ENCODE measurements around the gene ZSCAN12.
"Not testable (repeated sequence)": the region's sequence is repeated elsewhere in the genome, so short reads cannot be mapped to it uniquely, and the experiment has no call there.

Gene ZSCAN12

DNA sequence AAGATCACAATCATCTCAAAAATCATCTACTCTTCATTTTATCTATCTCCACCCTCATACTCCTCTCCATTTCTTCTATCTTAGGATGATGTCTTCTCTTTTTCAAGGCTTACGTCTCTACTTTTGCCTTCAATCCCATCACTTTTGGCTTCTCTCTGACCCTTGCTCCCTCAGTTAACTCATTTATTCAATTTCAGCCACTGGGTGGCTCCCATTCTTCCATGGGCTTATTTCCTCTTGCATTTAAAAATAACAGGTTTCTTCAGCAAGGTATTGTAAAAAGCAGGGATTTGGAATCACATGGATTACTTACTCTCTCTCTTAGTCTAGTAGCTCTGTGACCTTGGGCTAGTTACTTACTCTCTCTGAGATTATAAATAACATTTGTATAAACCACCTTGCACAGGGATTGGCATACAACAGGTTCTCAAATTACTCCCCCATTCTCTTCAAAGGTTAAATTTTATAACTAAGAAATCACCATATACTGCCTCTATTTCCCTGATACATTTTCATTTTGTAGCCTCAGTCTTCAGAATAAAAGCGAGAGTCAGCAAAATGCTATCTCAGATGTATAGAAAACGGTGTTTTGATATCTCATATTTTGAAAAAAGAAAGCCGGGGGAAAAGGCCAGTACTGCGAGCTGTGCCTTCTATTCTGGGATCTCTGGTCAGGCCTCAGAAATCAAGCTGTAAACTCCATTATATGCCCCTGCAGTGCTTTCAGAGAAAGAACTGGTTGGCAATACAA lies 5.5 kb downstream of the ZSCAN12 start:
- DNase-seq (ENCODE audit: low read depth), result no peak

DNA sequence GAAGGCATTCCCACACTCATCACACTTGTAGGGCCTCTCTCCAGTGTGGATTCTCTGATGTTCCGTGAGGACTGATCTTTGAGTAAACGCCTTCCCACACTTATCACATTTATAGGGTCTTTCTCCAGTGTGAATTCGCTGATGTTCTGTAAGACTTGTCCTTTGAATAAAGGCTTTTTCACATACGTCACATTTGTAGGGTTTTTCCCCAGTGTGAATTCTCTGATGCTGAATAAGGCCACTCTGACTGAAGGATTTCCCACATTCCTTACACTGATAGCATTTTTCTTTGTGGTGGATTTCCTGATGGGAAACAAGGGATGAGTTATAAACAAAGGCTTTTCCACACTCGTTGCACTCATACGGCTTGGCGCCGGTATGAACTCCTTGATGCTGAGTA lies 8.9 kb downstream of the ZSCAN12 start:
- no peak for DNase-seq (ENCODE audit: low read depth)

DNA sequence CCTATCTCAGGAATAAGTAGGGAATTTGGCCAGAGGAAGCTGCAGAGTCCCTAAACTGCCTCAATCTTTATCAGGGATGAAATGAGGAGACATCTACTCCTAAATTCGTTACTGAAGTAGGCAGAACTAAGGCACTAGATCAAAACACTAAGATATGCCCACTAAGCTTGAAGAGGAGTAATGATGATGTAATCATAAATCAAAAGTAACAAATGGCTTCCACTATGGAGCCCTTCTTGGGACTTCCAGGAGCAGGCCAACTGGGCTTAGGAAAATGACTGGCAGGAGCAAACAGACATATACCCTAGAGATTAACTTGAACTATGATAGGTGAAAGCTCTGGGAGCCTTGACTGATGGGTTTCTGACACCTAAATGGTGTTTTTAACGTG lies 15.4 kb downstream of the ZSCAN12 start:
- no peak for DNase-seq (ENCODE audit: low read depth)

DNA sequence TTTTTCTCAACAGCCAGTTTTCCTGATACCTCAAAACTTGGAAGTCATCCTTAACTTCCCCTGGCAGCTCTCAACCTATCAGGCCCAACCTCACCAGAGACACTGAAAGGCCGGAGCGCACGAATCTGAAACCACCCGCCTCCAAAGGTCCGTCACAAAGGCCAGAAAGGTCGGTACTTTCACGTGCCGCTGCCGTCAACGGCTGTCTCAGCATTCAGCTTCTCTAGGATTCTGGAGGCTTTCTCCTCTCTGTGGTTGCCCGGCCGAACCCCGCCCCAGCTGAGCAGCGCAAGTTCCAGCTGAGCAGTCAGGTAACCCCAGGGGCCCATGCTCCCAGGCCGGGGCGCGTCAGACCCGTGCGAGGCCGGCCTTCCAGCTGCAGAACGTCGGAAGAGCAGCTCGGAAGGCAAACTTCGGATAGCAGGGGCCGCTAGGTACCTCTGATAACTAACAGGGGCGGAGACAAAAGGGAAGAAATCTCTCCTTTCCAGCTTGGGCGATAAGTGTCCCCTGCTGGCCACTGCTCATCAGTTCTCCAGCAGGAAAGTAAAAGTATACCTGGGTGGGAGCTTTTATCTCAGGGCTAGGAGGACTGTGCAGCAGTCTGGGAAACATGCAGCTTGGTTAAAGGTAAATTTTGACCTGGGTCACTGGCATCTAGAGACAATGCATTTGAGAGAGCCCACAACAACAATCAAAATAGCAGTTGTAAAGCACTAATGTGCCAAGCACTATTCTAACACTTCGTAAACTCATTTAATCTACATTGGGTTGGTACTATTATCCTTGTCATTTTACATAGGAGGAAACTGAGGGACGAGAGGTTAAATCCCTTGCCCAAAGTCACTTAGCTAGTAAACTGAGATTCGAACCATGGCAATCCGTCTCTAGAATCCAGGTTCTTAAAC lies 16.1 kb downstream of the ZSCAN12 start:
- peak; percentile 60 for DNase-seq (ENCODE audit: low read depth)

DNA sequence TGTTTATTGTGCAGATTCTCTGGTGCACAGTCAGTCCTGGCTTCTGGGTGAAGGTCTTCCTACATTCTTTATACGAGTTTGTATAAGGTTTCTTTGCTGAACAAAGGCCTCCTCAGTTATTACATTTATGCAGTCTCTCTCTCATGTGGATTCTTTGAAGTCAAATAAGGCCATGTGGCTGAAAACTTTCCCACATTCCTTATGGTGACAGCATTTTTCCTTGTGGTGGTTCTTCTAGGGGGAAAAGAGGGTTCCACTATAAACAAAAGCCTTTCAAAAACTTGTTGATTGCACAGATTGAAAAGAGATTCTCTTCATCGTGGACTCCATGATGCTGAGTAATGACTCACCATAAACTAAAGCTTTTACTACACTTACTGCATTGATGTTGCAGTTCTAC lies 19.2 kb downstream of the ZSCAN12 start:
- DNase-seq (ENCODE audit: low read depth), result no peak

DNA sequence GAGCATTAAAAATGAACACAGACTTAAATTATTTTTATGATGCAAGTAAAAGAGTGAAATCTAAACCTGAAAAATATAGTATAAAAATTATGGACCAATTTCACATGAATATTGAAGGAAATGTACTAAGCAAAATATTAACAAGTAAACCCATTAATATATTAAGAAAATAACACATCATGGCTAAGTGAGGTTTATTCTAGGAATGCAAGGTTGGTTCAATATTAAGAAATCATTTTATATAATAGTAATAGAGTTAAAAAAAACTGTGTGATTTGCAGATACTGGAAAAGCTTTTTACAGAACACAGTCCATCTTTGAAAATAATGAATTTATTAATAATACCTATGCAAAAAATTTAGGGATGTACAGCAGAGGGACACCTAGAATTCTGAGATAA lies 20.9 kb downstream of the ZSCAN12 start:
- DNase-seq (ENCODE audit: low read depth), result no peak

DNA sequence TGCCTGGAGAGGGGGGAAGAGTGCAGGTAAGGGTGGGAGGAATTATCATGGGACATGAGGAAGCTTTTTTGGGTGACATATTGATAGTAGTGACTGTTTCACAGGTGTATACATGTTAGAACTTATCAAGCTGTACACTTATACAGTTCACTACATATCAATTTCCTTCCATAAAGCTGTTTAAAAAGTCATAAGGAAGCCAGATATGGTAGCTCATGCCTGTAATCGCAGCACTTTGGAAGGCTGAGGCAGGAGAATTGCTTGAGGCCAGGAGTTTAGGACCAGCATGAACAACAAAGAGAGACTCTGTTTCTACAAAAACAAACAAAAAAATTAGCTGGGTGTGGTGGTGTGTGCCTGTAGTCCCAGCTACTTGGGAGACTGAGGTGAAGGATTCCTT lies 21.7 kb downstream of the ZSCAN12 start:
- DNase-seq (ENCODE audit: low read depth), result no peak

DNA sequence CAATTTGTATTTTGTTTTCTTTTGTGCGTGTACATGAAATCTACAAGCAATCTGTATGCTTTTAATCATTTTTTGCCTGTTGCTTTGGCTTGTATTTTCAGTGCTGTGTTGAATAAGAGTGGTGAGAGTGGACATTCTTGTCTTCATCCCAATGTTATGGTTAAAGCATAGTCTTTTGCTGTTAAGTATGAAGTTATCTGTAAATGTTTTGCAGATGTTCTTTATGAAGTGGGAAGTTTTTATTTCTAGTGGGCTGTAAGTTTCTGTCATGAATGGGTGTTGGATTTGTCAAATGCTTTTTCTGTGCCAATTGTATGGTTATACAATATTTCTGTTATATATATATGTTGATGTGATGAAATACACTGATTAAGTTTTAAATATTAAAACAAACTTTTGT lies 25.6 kb downstream of the ZSCAN12 start:
- DNase-seq (ENCODE audit: low read depth), result no peak

DNA sequence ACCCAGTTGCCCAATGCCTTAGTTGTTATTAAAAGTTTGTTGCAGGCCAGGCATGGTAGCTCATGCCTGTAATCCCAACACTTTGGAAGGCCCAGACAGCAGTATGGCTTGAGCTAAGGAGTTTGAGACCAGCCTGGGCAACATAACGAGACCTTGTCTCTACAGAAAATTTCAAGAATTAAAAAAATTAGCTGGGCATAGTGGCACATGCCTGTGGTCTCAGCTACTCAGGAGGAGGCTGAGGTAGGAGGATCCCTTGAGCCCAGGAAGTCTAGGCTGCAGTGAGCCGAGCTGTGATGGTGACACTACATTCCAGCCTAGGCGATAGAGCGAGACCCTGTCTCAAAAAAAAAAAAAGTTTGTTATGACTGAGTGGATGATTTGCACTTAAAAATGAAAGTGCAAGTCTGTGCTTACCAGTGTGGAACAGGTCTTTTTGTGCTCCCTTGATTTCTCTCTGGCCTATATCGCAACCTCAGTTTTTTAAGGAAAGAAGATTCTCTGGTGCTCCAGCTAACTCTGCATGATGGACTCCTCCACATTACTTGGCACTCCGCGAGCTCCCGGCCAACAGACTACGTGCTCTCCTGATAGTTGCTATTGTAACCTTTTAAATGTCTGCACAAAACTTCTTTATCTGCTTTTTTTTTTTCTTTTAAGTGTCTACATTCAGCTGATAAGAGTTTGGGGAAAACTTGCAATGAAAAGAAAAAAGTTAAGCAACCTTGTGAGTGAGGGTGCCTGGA lies 27.7 kb downstream of the ZSCAN12 start:
- DNase-seq (ENCODE audit: low read depth), result no peak

DNA sequence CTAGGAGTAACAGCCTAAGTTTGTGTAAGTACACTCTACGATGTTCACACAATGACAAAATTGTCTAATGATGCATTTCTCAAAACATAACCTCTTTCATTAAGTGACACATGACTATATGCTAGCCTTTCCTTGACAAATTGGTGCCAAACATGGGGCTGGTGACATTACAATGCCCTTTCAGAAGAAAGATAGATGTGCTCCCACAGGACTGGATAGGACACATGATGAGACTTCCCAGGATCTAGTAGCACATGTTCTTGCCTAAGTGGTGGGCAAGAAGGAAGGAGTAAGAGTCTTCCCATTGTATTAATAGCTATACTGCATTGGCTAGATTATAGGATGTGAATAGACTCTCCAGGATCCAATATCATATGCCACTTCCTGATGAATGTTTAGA lies 28.3 kb downstream of the ZSCAN12 start:
- no peak for DNase-seq (ENCODE audit: low read depth)

DNA sequence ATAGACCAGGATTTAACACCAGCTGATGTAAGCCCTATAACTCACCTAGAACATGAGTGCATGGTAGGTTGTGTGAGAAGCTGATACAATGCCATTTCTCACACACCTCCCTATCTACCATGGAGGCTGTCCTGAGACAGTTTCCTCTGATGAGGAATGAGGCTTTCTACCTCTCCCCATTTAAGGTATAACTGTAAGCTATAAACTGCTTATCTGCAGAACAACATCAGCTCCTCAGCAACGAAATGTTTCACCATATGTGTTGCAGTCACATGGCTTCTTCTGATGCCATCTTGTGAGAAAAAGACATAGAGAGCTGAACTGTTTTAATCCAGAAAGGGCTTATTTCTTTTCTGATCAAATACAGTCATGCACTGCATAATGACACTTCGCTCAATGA lies 29.1 kb downstream of the ZSCAN12 start:
- DNase-seq (ENCODE audit: low read depth), result no peak

DNA sequence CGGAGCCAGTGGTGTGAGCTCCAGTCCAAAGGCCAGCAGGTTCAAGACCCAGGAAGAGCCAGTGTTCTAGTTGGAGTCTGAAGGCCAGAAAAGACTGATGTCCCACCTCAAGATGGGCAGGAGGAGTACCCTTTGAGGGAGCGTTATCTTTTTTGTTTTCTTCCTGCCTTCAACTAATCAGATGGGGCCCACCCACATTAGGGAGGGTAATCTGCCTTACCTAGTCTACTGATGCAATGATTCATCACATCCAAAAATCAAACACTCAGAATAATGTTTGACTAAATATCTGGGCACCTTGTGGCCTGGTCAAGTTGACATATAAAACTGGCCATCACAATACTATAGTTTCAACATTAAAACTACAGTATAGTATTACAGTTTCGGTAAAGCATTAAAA lies 30.1 kb downstream of the ZSCAN12 start:
- no peak for DNase-seq (ENCODE audit: low read depth)

DNA sequence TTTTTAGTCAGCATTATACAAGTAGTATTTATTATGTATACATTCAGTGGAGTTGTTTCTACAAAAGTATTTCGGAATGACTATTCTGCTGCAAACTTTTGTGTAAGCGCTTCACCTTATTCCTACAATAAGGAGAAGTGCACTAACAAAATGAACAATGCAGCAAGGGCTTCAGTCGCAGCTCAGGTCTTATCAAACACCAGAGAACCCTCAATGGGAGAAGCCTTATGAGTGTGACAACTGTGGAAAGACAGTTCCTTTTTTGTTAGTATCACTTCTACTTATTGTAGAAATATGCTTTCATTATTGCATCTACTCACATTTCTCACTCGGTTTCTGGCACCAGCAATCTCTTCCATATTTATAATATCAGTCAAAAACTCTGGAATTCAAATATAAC lies 31.0 kb downstream of the ZSCAN12 start:
- no peak for DNase-seq (ENCODE audit: low read depth)

DNA sequence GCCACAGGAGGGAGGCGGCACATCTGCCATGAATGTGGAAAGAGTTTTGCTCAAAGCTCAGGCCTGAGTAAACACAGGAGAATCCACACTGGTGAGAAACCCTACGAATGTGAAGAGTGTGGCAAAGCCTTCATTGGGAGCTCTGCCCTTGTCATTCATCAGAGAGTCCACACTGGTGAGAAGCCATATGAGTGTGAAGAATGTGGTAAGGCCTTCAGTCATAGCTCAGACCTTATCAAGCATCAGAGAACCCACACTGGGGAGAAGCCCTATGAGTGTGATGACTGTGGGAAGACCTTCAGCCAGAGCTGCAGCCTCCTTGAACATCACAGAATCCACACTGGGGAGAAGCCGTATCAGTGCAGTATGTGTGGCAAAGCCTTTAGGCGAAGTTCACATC lies 34.0 kb downstream of the ZSCAN12 start:
- DNase-seq (ENCODE audit: low read depth), result not testable (repeated sequence)

DNA sequence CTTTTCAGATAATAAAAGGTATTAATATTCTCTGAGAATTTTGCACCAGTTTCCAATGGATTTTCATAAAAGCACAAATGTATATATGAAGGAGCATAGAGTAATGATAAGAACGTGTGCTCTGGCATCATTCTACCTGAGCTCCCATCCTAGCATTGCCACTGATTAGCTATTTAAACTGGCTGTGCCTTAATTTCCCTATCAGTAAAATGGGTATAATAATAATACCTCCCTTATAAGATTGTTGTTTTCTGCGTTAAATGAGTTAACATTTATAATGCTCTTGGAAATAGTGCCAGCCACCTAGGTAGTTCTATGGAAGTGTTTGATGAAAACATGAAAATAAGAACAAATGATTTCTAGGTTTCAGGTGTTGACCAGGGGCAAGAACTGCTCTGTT lies 38.6 kb downstream of the ZSCAN12 start:
- DNase-seq (ENCODE audit: low read depth), result no peak

DNA sequence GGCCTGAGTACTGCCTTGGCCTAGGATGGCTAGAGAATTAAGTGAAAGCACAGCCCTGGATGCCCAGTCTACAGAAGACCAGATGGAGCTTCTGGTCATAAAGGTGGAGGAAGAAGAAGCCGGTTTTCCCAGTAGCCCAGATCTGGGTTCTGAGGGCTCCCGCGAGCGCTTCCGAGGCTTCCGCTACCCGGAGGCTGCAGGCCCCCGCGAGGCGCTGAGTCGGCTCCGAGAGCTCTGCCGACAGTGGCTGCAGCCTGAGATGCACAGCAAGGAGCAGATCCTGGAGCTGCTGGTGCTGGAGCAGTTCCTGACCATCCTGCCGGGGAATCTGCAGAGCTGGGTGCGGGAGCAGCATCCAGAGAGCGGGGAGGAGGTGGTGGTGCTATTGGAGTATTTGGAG lies 40.0 kb downstream of the ZSCAN12 start:
- DNase-seq (ENCODE audit: low read depth), result not testable (repeated sequence)

DNA sequence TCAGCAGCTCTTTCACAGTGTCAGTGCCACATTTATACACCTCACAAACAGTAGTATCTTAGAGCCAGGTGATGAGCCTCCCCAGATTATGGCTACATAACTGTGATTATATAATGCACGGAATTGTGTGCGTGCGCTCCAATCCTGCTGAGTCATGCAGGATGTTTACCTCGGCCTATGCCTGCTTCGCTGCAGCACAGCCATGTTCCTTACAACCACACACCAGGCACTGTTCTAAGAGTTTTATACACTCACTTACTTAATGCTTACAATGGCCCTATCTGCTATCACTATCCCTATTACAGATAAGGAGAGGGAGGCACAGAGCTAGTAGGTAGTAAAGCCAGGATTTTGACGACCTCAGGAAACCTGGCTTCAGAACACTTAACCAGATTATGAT lies 42.5 kb downstream of the ZSCAN12 start:
- no peak for DNase-seq (ENCODE audit: low read depth)

DNA sequence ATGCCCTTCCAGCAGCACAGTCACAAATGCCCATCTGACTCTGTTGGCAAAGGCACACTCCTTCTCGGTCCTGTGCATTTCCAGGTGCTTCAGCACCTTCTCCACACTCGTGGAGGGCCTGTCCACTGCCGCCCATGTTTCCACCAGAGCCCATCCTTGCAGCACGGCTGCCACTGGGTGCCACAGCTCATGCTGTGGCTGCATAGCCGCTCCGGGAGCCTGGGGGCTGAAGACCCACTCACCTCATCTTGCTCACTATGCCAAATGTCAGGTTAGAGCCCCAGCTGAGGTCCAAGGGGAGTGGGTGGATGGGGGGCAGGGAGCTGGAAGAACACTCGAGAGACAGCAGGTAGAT lies 42.9 kb downstream of the ZSCAN12 start:
- no peak for DNase-seq (ENCODE audit: low read depth)

DNA sequence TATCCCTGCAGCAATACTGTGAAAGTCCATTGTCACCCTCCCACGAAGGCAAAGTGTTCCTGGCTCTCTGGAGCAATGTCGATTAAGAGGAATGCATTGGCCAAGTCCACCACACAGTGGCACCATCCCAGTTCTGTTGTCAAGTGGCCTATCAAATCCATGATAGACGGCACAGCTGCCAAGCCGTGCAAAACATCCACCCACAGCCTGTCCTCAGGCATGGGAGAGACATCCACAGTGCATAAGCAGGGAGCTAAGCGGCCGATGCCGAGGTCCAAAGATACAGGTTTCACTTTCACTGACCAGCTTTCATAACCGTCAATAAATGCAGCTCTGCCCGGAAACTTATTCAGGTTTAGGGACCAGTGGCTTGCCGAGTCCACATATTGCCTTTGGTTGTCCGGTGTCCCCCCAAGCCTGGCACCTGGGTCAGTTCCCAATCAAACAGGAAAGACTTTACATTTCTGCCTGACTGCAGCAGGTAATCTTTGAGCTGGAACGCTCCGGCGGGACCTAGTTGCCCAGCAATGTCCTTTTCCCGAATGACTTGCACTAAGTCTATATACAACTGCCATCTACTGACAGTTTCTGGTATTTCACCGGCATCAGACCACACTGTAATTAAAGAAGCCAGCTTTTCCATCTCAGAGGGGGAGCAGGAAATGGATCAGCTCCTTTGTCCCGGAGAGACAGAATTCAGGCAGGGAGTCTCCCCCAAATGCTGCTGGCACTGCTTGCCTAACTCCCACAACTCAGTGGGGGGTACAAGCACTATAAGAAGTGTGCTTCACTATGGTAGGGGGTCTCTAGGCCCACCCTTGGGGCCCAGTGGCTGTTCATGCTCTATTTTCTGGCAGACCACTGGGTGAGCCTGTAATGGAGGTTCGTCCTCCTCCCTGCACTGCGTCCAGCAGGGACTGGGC lies 43.5 kb downstream of the ZSCAN12 start:
- peak; percentile 70 for DNase-seq (ENCODE audit: low read depth)

DNA sequence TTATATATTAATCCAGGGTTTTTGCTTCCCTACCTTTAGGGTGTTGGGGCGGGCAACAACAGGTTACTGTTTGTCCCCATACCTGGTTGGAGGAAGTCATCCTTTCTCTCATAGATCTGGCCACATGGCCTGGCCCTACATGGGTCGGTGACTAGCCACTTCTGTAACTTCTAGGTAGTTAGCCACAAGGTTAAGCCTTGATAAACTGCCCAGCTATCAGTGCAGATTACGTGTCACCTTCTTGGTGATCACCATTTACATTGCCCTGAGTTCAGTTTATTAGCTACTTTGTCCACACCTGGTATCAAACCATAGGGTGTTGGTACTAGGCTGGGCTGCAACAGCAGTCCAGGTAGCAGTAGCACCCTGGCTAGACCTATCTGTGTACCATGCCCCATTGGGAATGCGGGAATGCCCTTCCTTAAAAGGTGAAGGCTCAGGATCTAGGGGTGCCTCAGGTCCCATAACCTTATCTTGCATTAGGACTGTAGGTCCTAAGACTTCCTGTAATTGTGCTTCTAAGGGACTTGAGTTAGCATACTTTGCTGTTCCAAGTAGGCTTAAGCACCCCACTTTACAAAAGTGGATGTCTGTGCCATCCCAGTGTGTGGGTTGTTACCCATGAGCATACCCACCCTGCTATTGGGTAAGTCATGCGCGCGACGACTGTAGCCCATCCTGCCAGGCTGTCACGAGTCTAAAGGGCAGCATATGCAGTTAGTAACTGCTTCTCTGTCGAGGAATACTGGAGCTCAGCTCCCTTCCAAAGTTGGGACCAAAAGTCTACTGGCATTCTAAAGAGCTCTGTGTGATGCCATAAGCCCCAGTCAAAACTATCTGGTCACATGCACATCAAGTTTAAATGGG lies 44.6 kb downstream of the ZSCAN12 start:
- no peak for DNase-seq (ENCODE audit: low read depth)
